Renal cortex interstitium (tissue), 11 donors: ENCODE measurements around the gene CDK13. TPM values are rescaled to one million over a fixed set of nuclear protein-coding genes. Genes with fewer than 3 reads are reported as not detected.

ENCODE experiments used
- DNase-seq, 11 donors: peaks; one replicate each; pipeline ENCODE4 v3.0.0-alpha.2; 2013; ENCODE audit warnings: low read depth in 9 of 11, low spot score in 4 of 11; ENCODE audit errors: extremely low read depth in 1 of 11
- polyA plus RNA-seq, 3 donors: library from polyadenylated mRNA; unstranded; fragments of 120-200 nt; gene quantifications; one replicate each; pipeline ENCODE4 v1.2.1, GENCODE V29; 2013; ENCODE audit not compliant: insufficient read length in 3 of 3

Gene CDK13
- polyA plus RNA-seq, 3 donors = 59.5 to 80.6 (median 69.0) TPM

DNA sequence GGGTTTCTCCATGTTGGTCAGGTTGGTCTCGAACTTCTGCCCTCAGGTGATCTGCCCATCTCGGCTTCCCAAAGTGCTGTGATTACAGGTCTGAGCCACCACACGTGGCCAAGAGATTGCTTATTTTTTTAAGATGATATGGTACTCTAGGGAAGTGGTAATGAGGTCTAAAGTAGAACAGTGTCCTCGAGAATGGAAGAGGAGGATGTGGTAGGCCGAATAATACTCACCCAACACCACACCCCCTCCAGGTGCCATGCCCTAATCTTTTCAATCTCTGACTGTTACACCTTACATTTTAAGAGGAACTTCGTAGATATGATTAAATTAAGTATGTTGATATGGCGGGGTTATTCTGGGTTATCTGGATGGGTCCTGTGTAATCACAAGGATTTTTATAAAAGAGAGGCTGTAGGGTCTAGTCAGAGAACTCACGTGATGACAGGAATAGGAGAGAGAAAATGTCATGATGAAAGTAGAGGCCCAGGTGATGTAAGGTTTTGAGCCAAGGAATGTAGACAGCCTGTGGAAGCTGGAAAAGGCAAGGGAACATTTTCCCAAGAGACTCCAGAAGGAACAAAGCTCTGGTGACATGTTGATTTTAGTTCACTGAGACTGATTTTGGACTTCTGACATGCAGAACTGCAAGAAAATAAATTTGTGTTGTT is 29.5 kb downstream of the CDK13 start:
- DNase-seq = no peak

DNA sequence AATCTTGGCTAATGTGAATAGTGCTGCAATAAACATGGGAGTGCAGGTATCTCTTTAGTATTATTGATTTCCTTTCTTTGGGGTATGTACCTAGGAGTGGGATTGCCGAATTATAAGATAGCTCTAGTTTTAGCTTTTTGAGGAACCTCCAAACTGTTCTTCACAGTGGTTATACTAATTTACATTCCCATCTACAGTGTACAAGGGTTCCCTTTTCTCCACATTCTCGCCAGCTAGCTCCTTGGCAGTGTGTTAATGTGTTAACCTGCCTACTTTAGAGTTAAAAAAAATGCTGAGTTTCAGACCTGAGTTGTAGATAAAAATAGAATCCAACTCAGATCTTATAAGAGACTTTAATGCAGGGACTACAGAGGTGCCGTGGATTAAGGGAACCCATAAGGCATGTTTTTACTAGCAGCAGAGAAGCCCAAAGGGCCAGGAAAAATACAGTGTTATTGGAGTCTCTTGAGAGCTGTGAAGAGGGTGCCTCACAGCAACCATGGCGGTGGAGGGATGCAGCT is 35.4 kb downstream of the CDK13 start:
- no peak for DNase-seq

DNA sequence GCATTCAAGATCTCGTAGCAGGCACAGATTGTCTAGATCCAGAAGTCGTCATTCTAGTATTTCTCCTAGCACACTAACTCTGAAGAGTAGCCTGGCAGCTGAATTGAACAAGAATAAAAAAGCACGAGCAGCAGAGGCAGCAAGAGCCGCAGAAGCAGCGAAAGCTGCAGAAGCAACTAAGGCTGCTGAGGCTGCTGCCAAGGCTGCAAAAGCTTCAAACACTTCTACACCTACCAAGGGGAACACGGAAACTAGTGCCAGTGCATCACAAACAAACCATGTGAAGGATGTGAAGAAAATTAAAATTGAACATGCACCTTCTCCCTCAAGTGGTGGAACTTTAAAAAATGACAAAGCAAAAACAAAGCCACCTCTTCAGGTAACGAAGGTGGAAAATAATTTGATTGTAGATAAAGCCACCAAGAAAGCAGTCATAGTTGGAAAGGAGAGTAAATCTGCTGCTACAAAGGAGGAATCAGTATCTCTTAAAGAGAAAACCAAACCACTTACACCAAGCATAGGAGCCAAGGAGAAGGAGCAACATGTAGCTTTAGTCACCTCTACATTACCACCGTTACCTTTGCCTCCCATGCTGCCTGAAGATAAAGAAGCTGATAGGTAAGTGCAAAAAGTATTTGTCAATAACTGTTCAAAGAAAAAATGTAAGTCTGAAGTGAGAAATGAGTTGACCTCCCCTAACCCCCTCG is 37.7 kb downstream of the CDK13 start:
- no peak for DNase-seq

- no peak for DNase-seq
Measured at GRCh38 chr7:40000734-40001315, 50.8 kb downstream of the CDK13 start.

GRCh38 chr7:40001649-40002048 is 51.6 kb downstream of the CDK13 start:
- DNase-seq = no peak

GRCh38 chr7:40003597-40003996 is 53.5 kb downstream of the CDK13 start:
- no peak for DNase-seq

DNA sequence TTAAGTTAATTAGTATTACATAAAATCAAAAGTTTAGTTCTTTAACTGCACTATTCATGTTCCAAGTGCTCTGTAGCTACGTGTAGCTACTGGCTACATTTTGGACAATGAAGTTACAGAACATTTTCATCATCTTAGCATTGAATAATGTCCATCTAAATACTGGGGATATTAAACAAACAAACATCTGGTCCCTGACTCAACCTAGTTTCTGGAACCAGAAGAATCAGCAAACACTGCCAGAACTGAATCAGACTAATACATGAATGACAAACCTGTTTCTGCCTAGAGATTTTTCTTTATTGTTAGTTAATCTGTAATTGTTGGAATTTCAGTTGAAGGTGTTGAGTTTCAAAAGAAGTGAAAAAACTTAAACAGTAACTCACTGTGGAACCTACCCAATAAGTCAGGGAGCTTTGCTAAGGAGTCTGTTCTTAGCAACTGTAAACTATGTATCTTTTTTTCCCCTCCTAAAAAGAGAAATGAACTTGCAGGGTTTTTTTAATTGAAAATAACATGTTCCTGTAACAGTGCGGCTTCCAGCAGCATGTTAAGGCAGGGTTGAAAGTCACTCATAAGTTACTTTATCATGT is 58.3 kb downstream of the CDK13 start:
- DNase-seq = peak in 3 of 11 donors; percentile 4 to 29 (median 16)

DNA sequence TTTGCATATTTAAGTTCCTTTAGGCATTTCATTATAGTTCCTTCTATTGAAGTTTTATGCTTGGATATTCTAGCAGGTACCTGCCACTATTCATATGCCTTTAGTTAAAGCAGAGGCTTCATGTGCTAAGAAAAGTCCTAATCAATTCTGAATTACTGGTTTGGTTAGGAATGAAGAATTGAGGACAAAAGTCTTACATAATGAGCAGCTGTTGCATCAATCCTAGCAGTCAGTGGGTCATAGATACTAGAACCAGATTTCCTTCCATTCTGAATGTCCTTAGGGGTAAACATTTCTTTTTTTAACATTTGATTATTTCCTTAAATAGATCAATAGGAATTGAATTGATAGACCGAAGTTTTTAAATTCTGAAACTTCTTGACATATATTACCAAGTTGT is 59.2 kb downstream of the CDK13 start:
- no peak for DNase-seq

DNA sequence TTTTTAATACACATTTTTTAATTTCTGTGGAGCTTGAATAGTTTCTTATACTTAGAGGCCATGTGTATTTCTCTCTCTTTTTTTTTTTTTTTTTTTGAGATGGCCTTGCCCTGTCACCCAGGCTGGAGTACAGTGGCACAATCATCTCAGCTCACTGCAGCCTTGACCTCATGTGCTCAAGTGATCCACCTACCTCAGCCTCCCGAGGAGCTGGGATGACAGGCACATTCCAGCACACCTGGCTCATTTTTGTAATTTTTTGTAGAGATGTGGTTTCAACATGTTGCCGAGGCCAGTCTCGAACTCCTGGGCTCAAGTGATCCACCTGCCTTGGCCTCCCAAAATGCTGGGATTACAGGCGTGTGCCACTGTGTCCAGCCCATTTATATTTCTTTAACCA is 64.3 kb downstream of the CDK13 start:
- no peak for DNase-seq

DNA sequence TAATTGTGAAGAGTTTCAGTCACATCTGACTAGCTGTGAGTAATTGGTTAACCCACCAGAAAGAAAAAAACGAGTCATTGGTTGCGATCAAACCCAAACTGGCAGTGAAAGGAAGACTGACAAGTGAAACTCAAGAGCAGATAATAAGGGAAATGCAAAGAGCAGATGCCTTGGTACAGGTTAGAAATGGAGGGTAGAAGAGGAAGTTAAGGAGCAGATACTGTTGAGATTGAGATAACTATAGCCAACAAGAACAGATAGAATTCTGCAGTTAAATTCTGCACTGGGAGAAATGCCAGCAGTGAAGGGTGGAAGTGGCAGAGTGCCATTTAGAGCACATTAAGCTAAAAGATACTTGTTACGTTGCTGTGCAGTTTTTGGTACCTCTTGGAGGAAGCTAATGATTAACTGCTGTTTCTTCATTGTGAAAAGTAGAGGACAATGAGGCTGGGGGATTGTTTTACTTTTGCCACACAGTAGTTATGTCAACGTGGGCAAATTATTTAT is 65.8 kb downstream of the CDK13 start:
- DNase-seq = peak in 1 of 11 donors; percentile 2

- no peak for DNase-seq
Measured at GRCh38 chr7:40019558-40019957, 69.5 kb downstream of the CDK13 start.

DNA sequence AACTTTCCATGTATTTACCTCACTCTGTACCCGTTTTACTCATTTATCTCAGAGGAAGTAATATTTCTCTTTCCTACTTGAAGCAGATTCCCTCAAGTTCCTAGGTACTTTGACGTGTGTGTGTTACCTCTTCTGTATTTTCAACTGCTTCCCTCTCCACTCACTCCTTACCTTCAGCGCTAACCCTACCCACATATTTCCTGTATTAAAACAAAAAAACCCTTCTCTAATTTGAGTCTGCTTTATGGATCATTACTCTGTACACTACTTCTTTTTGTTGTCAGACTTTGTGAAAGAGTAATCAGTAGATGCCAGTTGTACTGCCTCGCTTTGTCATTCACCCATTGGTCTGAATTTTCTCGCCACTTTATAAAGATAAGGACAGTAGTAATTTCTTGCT is 74.0 kb downstream of the CDK13 start:
- no peak for DNase-seq

DNA sequence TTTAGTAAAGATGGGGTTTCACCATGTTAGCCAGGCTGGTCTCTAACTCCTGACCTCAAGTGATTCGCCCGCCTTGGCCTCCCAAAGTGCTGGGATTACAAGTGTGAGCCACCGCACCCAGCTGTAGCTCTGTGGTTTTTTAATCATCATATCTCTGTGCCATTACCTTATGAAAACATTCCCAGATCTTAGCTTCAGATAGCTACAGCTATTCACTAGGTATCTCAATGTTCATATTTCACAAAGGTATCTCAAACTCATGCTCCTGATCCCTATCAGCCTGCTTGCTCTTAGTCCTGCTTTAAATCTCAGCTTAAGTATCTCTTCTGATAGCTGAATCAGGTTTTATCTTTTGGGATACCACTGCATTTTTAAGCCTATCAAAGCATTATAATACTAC is 74.8 kb downstream of the CDK13 start:
- no peak for DNase-seq

DNA sequence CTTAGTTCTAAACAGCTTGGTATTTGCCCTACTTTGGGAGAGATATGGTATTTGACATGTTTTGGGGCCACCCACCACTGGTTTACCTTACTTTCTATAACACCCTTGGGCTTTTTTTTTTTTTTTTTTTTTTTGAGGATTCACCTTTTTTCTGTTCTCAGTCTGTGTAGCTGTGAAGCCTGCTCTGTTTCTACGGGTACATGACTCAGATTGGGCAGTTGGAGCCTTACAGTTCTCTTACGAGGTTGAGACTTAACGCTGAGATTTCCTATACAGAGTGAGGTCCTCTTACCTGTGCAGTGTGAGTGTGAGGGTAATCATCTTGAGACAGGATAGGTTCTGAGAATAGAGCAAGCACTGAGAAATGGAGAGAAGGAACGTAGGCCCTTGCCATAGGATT is 77.5 kb downstream of the CDK13 start:
- no peak for DNase-seq

GRCh38 chr7:40033826-40034225 is 83.8 kb downstream of the CDK13 start:
- no peak for DNase-seq

DNA sequence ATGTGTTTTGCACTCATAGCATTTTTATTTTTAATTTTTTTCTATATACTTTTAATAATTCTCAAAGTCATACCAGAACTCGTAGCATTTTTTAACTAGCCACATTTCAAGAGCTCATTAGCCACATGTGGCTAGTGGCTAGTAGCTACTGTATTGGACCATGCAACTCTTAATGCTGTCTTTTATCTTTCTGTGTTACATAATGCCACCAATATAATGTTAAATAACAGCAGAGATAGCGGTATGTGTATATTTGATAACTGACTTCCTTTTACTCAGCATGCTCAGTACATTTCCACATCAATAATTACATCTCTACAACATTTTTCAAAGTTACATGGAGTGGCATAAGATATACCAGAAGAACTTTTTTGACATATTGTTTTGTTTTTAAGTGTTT is 91.4 kb downstream of the CDK13 start:
- DNase-seq = no peak

DNA sequence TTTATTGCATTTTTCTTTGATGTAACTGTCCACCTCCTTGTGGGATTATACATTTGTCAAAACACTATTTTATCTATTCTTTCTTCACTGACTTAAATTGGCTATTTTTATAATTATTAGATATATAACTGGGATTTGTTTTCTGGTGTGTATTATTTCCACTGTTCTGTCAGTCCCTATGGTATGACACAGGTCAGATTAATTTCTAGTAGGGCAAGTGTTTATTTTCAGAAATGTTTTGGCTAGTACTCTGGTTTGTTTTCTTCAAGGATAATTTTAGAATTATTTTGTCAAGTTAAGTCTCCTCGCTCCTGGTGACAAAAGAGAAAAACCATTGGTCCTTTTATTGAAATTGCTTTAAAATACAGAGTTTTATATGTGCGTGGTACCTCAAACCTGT is 93.1 kb downstream of the CDK13 start:
- no peak for DNase-seq

GRCh38 chr7:40047661-40048060 is 97.6 kb downstream of the CDK13 start:
- DNase-seq = no peak

GRCh38 chr7:40057292-40057691 is 107.2 kb downstream of the CDK13 start:
- no peak for DNase-seq

DNA sequence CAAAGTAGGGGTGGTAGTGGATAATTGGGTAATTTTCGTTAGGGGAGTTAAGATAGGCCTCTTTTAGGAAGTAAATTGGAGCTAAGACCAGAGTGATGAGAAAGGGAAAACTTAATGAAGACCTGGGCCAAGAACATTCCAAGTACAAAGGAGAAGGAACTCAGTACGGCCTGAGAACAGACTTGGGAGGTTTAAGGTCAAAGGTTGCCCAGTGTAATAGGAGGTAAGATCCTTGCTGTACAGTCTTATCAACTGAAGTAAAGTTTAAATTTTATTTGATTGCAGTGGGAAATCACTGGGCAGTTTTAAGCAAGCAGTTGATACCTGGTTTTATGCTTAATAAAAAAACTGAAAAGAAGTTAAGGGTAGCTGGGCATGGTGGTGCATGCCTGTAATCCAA is 108.0 kb downstream of the CDK13 start:
- DNase-seq = no peak
